ENCODE measurements around the gene NDUFAF2.
A peak's percentile ranks its signal among the peaks of the same experiment; 100 is the strongest.
"Not testable (repeated sequence)": the region's sequence is repeated elsewhere in the genome, so short reads cannot be mapped to it uniquely, and the experiment has no call there.

NDUFAF2 gene

GRCh38 chr5:60993875-60994571, 49.0 kb downstream of the NDUFAF2 start:
- no peak for DNase-seq

GRCh38 chr5:60996368-60996767, 51.4 kb downstream of the NDUFAF2 start:
- no peak for DNase-seq

- no peak for DNase-seq
These were observed 52.7 kb downstream of the NDUFAF2 start for GRCh38 chr5:60997721-60998120.

GRCh38 chr5:61000887-61001286, 55.9 kb downstream of the NDUFAF2 start:
- DNase-seq, result peak; percentile 46

- no peak for DNase-seq
These were observed 56.6 kb downstream of the NDUFAF2 start for GRCh38 chr5:61001647-61002046.

- no peak for DNase-seq
These were observed 57.8 kb downstream of the NDUFAF2 start for GRCh38 chr5:61002611-61003355.

- DNase-seq, result no peak
These were observed 59.4 kb downstream of the NDUFAF2 start for GRCh38 chr5:61004448-61004847.

GRCh38 chr5:61009907-61010306, 64.9 kb downstream of the NDUFAF2 start:
- no peak for DNase-seq

- no peak for DNase-seq
These were observed 65.8 kb downstream of the NDUFAF2 start for GRCh38 chr5:61010467-61011454.

GRCh38 chr5:61018062-61018461, 73.1 kb downstream of the NDUFAF2 start:
- DNase-seq, result no peak

- DNase-seq, result no peak
These were observed 74.6 kb downstream of the NDUFAF2 start for GRCh38 chr5:61019642-61020041.

GRCh38 chr5:61020415-61020814, 75.4 kb downstream of the NDUFAF2 start:
- peak; percentile 35 for DNase-seq

- DNase-seq, result peak; percentile 72
These were observed 78.1 kb downstream of the NDUFAF2 start for GRCh38 chr5:61023131-61023530.

- no peak for DNase-seq
These were observed 81.0 kb downstream of the NDUFAF2 start for GRCh38 chr5:61026004-61026403.

GRCh38 chr5:61028382-61028781, 83.4 kb downstream of the NDUFAF2 start:
- DNase-seq, result no peak

- DNase-seq, result no peak
These were observed 84.6 kb downstream of the NDUFAF2 start for GRCh38 chr5:61029456-61030162.

GRCh38 chr5:61030163-61030482, 85.1 kb downstream of the NDUFAF2 start:
- peak; percentile 80 for DNase-seq

- DNase-seq, result not testable (repeated sequence)
These were observed 86.3 kb downstream of the NDUFAF2 start for GRCh38 chr5:61031301-61031700.

GRCh38 chr5:61044545-61044944, 99.5 kb downstream of the NDUFAF2 start:
- DNase-seq, result no peak

GRCh38 chr5:61047346-61047745, 102.3 kb downstream of the NDUFAF2 start:
- no peak for DNase-seq

- peak; percentile 87 for DNase-seq
These were observed 103.5 kb downstream of the NDUFAF2 start for GRCh38 chr5:61048534-61048933.

- no peak for DNase-seq
These were observed 105.3 kb downstream of the NDUFAF2 start for GRCh38 chr5:61050292-61050691.

GRCh38 chr5:61051267-61051666, 106.3 kb downstream of the NDUFAF2 start:
- peak; percentile 77 for DNase-seq
